Activated T-helper 17 cell treated with anti-CD3 and anti-CD28 coated beads, Interleukin-2, amount 50 U/mL, for 72 hours (primary cell): ENCODE results near the gene RGMA. TPM values are rescaled to one million over a fixed set of nuclear protein-coding genes. Genes with fewer than 3 reads are reported as not detected.

Experiments used
- total RNA-seq, 2 donors: library from RNA; stranded (reverse); gene quantifications; one replicate each; pipeline ENCODE4 v1.2.3, GENCODE V29; 2022

Gene RGMA
- total RNA-seq, 2 donors from 2014 or later, result 0.15 to 0.26 TPM

Other genes starting within 250 kb of the RGMA start
- gene CHD2, start 188.9 kb downstream of the RGMA start, total RNA-seq, result 100 to 1,000 TPM; 159 to 357 TPM